Femur (tissue), 1 donor: ENCODE data around the gene PSMD7.
A peak's percentile ranks its signal among the peaks of the same experiment; 100 is the strongest.

Source experiments
- DNase-seq: peaks from one replicate; pipeline ENCODE4 v3.0.0-alpha.2; 2017

PSMD7 gene

DNA sequence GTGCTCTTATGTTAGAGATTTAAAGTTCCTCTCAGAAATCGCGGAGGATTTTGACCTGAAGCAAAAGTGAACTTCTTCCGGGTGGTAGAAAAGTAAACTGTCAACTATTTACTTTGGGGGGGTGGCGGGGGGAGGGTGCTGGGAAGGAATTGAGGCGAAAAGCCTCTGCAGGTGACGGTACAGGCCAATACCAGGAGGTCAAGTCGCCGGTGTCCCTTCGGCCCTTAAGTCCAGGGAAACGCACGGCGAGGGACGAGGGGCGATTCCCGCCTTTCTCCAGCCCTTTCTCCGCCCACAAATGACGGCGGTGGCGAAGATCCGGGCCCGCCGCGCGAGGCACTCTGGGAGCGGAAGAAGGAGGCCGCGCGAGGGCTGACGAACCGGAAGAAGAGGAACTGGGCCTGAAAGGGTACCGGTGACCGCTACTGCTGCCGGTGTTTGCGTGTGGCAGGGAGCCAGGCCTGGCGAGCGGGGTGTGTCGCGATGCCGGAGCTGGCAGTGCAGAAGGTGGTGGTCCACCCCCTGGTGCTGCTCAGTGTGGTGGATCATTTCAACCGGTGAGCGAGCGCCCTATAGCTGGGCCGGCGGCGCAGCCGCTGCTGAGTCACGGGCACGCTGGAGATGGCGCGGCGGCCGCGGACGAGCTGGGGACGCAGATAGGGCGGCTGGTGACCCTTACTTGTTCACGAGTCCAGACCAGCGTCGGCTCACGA lies at the start of gene PSMD7:
PSMD7 (plus strand) TSS at position 383 of the 713 bp plus-strand sequence; CDS start at position 484, 101 bp downstream.
- DNase-seq = peak; percentile 95

DNA sequence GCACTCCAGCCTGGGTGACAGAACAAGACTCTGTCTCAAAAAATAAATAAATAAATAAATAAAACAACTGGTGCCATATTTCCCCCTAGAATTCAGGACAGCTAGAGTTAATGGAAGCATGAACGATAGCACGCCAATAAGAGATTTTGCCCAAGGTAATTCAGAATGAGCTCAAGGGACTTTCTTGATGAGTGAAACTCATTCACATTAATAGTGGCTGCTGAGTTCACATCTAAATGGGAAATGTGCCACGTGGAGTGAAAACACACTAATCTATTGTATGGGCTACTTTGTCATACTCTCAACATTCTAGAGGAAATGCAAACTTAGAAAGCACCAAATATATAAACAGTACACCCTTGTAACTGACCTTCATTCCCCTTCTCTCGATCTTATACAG lies 47.4 kb upstream of the PSMD7 start:
- no peak for DNase-seq

DNA sequence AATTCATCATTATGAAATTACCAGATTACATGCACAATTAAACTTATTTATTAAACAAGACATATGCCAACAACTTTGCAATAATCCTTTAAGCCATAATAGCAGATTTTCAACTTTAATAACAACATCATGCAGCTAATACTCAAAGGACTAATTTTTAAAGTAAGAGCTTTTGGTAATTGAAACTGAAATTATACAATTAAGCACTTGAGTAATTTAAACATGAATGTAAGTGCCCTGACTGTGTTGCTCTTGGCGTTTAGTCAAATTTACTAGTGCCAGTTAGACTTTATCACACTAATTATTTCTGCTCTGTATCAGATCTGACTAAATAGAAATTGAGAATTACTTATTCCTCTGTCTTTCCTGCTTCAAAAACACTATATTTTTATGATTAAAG lies 46.8 kb upstream of the PSMD7 start:
- DNase-seq = no peak

DNA sequence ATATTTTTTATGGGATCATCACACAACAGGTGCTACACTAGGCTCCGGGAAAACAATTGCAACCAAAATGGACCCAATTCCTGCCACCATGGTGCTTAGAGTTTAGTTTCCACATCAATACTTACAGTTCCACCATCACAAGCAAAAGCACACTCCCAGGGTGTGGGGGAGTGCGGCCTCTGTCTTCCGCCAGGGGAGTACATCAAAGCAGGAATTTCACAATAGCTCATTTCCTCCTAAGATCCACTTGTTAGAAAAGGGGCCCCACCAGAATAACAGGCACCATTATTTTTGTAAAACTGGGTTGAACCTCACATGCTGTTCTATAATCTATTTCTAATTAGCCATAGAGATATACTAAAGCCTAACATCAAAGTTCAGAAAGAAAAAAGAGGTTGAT lies 44.3 kb upstream of the PSMD7 start:
- no peak for DNase-seq

DNA sequence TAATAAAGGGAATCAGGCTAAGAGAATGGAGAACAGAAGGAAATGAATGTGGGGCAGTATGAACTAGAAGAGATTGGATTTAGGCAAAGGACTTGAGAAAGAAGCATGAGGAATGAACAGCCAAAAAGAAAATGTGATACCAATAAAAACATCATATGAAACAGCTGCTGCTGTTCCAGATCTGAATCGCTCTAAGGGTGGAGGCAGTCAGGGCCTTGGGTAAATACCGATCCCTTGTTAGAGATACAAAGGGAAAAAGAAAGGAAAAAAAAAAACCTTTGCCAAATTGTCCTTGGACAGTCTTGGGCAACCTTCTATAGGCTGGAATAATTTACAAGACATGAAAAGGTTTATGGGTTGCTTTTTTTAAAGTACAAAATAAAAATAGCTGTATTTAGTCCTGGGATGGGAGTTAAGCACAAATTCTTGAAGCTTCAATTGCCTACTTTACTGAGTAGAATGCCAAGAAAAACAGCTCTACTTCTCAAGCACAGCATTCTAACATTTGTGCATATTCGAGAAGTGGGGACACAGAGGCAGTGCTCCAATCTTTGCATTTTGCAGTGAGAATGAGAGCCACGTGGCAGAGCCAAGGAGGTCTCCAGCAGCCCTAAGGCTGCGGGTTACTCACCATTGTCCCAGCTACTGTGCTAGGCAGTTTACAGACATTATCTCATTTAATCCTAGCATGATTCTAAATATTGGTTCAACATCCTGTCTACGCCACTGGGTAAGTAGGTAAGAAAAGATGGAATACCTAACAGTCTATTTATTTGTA lies 43.3 kb upstream of the PSMD7 start:
- DNase-seq = no peak

DNA sequence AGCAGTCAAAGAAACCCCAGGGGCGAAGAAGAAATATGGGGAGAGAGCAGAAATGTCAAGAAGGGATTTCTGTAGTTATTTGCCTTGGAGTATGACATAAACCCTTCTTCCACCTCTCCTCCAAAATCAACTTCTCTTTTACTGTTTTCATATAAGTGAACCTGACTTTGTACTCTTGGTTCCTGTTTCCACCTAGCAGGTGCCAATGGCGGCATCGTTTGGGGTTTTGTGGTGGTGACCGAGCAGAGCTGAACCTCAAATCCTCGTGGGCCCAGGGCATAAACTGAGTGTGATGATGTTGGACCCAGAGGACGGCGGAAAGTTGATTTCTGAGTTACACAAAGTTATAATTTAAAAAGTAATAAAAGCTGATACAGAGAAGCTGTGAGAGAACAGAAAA lies 39.6 kb upstream of the PSMD7 start:
- no peak for DNase-seq

DNA sequence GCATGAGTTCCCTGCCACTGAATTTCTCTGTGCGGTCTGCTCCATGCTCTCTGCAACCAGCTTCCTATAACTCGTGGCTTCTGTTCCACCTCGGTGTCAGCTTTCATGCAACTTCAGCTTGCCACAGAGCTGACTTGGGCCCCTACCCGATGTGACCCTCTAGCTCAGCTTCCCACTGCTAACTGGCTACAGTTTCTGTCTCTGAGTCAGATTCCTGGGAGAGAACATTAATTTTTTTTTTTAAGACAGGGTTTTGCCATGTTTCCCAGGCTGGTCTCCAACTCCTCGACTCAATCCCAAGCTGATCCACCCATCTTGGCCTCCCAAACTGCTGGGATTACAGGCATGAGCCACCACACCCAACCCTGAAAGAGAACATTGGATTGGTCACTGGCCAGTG lies 35.5 kb upstream of the PSMD7 start:
- peak; percentile 30 for DNase-seq

DNA sequence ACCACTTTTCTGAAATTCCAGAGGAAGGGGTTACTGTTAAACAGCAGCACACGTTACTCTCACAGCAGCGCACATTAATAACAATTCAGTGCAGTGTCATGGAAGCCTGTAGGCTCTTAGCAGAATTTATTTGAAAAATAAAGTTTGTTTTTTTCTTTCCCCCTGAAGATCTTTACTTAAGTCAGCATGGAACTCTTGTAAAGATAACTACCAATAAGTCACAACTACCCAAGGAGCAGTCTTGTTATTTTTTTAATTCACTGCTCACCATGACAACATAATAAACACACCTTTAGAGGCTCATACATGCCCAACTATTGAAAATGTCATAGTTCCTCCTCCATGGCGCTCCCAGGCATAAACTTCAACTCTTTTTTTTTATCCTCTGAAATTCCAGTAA lies 31.8 kb upstream of the PSMD7 start:
- DNase-seq = no peak

DNA sequence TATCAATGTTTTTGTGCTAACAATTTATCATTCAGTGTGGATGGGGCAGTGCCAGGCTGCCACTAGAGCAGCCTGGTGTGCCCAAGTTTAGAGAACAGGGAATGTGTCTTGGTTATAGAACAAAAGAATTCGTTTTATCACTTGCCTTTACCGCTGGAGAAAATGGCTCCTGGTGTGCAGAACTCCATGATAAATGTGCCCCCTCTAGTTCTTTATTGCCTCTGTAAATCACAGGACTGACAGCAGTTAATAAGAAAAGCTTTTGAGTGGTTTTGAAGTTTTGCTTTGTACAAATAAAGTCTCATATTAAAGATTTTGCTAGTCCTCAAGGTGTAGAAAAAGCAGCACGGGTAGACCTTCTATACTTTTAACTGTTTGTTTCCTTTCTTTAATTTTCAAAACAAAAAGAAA lies 28.2 kb upstream of the PSMD7 start:
- no peak for DNase-seq

DNA sequence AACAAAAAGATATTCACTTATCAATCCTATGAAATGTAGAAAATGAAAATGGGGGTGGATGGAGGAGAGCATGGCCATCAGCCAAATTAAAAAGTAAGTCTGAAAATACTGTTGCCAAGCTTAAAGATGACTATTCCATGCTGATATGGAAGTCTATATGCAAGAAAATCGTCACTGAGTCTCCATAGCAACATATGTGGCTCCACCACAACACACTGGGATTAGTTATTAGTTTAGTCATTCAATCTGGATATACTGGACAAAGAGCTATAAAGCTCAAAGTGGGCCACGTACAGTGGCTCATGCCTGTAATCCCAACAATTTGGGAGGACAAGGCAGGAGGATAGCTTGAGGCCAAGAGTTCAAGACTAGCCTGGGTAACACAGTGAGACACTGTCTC lies 24.7 kb upstream of the PSMD7 start:
- DNase-seq = no peak

DNA sequence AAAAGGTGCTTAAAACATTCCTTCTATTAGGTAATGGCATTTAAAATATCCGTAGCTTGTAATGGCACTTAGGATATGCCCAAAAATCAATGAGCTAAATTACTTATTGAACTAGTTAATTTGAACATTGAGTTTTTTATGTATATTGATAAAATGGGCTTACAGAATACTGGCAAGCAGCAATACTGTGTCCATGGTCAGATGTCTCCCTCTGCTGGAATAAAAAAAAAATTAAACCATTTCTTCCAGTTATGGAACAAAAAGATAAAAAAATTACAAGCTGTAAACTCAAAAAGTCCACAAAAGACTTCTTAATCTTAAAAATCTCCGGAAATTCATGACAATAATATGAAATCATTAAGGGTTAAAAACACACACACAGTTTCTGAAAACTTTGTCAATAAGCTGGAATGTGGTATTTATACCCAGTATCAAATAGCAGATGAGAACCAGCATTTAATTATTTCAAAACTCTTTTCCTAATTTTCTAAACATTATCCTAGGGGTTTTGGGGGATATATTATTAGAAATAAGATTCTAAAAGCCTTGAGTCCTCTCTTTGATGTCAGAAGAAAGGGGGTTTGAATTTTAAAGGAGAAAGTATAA lies 21.5 kb upstream of the PSMD7 start:
- no peak for DNase-seq

DNA sequence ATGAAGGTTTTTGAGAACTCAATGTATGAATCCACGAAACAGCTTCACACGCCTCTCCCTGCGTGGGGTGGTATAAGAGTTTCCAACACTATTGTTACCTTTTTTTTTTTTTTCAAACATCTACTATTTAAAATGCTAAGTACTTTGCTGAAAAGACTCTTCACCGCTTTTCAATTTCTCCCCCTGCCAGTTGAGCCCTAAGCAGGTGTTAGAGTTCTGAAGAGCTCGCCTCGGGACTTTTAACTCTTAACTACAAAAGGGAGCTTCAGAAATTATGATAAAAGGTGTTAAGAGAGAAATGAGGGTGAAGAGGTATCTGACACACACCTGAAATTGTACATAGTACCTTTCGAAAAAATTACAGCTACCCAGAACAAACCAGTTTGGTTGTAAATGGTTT lies 20.9 kb upstream of the PSMD7 start:
- no peak for DNase-seq

DNA sequence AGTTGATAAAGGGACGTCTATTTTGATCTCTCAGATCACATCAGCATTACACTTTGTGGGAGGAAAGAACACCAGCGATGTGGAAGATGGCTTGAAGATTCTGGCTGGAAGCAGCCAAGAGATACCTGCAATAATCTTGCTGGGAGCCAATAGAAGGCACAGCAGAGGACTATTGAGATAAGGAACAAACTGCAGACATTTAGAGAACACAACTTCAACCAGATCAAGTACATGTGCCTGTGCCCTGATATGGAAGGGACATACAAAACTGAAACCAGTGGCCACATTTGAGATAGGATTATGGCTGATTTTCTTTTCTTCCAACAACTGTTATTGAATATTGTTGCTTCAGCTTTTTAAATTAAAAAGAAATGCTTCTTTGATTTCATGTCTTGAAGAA lies 18.6 kb upstream of the PSMD7 start:
- no peak for DNase-seq

DNA sequence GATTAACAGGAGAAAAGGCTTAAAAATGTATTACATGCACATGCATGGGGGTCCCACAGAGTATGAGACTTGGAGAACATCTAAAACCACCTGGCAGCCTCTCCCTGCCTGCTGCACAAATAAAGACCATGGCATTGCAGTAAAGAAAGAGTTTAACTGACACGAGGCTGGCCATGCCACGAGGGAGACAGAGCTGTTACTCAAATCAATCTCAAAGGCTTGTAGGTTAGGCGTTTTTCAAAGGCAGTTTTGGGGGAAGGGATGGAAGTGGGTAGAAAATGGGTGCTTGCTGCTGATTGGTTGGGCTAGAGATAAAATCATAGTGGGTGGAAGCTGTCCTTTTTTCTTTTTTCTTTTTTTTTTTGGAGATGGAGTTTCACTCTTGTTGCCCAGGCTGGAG lies 17.3 kb upstream of the PSMD7 start:
- DNase-seq = no peak

DNA sequence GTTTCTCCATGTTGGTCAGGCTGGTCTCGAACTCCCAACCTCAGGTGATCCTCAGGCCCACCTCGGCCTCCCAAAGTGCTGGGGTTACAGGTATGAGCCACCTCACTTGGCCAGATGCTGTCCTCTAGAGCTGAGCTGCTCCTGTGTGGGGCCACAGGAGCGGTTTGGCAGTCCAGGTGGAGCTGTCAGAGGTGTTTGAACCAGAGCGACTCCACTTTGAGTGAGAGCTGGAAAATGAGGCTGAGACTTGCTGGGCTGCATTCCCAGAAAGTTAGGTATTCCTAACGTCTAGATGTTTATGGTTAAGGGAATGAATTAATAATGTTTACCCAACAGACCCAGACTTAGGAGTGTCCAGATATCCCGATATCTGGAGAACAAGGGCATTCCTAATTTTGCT lies 16.8 kb upstream of the PSMD7 start:
- no peak for DNase-seq

DNA sequence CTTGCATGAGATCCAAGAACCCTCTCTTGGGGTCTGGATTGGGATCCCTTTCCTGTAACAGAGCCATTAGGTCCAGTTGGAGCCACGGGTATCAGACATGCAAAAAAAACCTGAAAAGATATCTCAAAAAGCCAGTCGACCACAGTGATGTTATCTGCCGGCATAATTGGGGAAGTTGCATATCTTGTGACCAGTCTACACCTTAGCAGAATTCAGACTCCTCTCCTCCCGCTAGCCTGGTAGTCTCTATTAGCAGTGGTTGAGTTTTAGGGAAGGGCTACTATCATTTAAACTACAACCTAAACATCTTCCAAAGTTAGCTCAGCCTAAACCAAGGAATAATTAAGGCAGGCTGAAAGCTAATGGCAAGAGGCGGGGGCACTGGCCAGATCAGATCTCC lies 16.2 kb upstream of the PSMD7 start:
- DNase-seq = no peak

DNA sequence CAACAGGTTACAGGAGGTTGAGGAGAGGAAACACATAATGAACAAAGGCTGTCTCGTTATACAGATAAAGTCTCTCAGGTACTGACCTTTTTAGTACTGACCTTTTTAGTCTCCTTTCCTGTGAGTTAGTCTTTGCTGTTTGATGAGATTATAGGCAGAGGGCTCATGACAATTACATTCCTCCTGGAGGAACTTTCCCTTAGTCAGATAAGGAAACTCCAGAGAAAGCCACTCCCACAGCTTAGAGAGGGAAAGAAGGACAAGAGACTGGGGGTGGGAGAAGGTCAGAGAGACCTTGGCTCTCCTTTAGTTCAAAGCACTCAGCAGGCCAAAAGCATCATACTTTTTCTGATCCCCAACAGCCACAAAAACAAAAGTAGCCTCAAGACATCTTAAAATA lies 15.3 kb upstream of the PSMD7 start:
- DNase-seq = no peak

DNA sequence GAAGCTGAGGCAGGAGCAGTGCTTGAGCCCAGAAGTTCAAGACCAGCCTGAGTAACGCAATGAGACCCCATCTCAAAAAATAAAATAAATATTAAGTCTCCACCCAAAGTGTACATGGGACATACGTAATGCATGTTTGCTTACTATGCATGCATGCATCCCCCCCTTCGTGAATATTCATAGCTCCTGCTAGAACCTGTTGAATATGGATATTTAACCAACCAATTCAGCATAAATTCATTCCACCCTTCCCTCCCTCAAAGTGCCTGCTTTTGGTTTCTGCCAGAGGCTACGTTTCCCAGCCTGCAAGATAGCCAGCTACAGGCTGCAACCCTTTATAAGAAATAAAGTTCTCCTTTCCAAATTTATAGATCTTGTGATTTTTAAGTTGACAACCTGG lies 12.9 kb upstream of the PSMD7 start:
- DNase-seq = no peak

DNA sequence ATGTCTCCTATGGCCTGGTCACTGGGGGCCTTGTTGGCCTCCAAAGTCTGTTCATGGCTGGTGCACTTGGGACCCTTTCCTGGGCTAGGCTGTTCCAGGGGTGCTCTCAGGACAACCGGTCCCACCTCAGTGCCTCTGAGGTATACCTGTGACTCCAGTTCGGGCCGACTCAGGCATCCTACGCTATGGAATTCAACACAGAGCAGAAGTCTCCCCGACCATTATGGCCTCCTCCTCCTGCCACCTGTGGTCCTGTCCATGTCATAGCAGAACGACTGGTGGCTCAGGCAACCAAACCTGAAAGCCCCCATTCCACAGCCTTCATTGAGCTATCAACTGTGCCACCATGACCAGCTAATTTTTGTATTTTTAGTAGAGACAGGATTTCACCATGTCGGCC lies 8.5 kb upstream of the PSMD7 start:
- DNase-seq = no peak

DNA sequence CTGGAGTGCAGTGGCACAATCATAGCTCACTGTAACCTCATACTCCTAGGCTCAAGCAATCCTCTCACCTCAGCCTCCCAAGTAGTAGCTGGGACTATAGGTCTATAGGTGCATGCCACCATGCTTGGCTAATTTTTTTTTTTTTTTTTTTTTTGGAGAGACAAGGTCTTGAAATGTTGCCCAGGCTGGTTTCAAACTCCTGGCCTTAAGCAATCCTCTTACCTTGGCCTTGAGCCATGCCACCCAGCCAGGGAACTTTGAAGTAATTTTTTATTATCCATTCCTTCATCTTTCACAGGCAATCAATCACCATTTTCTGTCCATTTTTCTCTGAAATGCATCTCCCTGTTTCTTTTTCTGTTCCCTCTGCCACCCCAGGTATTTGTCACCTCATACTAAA lies 6.3 kb upstream of the PSMD7 start:
- DNase-seq = no peak

DNA sequence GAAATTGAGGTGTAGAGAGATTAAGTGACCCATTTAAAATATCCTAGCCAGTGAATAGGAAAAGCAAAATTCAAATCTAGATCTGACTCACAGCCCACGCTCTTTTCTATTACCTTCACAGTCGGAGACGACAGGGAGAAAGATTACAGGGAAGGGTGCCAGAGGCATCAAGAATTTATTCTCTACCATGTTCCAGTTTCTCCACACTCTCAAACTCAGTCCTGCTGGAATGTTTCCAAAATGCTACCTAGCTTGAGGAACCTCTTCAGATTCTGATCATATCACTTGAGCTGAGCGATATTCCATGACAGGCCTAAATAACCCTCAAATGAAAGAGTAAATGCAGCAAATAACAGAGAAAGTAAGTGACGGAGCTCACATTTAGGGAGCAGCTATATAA lies 5.4 kb upstream of the PSMD7 start:
- no peak for DNase-seq

DNA sequence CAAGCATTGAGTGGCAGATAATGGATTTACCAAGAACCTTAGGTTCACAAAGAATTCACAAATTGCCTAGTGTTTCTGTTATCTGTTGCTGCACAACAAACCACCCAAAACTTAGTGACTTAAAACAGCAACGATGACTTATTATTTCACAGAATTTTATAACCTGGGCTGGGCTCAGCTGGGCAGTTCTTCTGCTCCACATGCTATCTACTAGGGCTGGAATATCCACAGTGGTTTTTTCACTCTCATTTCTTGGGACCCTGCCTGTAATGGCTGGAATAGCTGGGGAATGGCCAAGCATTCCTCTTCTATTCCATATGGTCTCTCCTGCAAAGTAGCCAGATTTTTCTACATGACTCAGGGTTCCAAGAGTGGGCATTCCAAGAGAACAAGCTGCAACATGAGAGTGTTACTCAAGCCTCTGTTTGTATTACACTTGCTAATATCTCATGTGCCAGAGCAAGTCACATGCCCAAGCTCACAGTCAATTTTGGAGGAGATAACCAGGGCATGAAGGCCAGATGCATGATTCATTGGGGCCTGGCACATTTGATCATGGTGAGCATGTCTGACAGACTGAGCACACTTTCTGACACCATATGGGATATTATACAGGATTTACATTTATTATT lies 4.9 kb upstream of the PSMD7 start:
- DNase-seq = no peak

DNA sequence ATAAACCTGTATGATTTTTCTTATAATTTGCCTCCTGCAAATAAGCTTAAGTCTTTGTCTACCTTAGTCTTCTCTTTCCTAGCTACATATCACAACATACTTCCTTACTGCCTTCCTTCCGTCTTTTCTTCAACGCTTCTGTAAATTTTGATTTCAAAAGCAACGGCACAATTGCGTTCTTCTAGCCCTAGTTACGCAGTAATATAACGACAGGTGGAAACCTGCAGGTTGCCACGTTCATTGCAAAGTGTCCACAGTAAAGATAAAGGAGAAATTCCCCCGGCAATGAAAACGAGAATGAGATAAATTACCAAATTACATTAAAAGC lies 546 bp upstream of the PSMD7 start:
- DNase-seq = no peak

DNA sequence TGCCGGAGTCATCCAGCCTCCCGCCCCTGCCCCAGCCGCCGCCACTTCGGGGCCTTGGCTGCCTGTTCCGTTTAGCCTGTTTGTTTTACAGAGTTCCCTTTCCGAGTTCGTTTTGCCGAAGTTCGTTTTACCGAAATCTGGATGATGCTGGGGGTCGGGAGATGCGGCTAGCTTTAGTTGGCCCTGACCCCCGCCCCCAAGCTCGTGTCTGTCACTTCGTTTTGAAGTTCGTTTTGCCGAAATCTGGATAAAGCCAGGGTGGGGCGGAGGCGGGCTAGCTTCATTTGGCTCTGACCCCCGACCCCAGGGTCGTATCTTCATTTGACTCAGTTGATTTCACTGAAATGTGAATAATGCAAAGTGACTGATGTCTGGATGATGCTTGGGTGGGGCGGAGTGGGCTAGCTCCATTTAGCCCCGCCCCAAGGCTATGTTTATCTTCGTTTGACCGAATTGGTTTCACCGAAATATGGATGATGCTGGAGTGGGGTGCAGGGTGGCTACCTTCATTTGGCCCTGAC lies 591 bp downstream of the PSMD7 start:
- no peak for DNase-seq
